ENCODE measurements around the gene KDM4C. TPM values are rescaled to one million over a fixed set of nuclear protein-coding genes. Genes with fewer than 3 reads are reported as not detected.

Gene KDM4C
- total RNA-seq, 6 donors from 2014 or later = 31.6 to 96.4 (median 41.2) TPM

GRCh38 chr9:7097785-7098752 is 340.3 kb downstream of the KDM4C start:
- no peak overlapping the region for H3K27ac ChIP-seq
- DNase-seq = no peak
- no peaks in the 10 kb centered on the region for H3K4me1 ChIP-seq
- TF ChIP-seq EP300 (IDR thresholded peaks at IDR 0.05) (no peak), POLR2AphosphoS5 (IDR thresholded peaks at IDR 0.05) (no peak), POLR2A (IDR thresholded peaks at IDR 0.05) (no peak)
- TF ChIP-seq, protein P1, sequence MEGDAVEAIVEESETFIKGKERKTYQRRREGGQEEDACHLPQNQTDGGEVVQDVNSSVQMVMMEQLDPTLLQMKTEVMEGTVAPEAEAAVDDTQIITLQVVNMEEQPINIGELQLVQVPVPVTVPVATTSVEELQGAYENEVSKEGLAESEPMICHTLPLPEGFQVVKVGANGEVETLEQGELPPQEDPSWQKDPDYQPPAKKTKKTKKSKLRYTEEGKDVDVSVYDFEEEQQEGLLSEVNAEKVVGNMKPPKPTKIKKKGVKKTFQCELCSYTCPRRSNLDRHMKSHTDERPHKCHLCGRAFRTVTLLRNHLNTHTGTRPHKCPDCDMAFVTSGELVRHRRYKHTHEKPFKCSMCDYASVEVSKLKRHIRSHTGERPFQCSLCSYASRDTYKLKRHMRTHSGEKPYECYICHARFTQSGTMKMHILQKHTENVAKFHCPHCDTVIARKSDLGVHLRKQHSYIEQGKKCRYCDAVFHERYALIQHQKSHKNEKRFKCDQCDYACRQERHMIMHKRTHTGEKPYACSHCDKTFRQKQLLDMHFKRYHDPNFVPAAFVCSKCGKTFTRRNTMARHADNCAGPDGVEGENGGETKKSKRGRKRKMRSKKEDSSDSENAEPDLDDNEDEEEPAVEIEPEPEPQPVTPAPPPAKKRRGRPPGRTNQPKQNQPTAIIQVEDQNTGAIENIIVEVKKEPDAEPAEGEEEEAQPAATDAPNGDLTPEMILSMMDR (IDR thresholded peaks at IDR 0.05) = no peak
- H3K27me3 ChIP-seq = no peaks in the 10 kb centered on the region
- H3K4me3 ChIP-seq = no peak overlapping the region
- no peaks in the 10 kb centered on the region for H3K9me3 ChIP-seq
- peak in 1 of 2 donors; percentile 68 for ATAC-seq (ENCODE audit: low FRiP score in 2 of 2)
- 88 to 95% methylated on average over 3 of the region's 3 CpGs for WGBS, 2 donors
- no peaks in the 10 kb centered on the region for H3K36me3 ChIP-seq

GRCh38 chr9:7103367-7103766 is 345.6 kb downstream of the KDM4C start:
- Histone ChIP-seq H3K9me3 (no peaks in the 10 kb centered on the region), H3K36me3 (peaks cover 0 to 30% (median 5%) of the 10 kb centered on the region in 4 donors), H3K27me3 (no peaks in the 10 kb centered on the region), H3K4me1 (no peaks in the 10 kb centered on the region), H3K27ac (no peak overlapping the region), H3K4me3 (no peak overlapping the region)
- TF ChIP-seq, protein P1 (IDR thresholded peaks at IDR 0.05) = no peak
- WGBS, 2 donors = 88 to 93% methylated on average over 7 of the region's 7 CpGs
- DNase-seq = no peak
- no peak for ATAC-seq (ENCODE audit: low FRiP score in 2 of 2)

DNA sequence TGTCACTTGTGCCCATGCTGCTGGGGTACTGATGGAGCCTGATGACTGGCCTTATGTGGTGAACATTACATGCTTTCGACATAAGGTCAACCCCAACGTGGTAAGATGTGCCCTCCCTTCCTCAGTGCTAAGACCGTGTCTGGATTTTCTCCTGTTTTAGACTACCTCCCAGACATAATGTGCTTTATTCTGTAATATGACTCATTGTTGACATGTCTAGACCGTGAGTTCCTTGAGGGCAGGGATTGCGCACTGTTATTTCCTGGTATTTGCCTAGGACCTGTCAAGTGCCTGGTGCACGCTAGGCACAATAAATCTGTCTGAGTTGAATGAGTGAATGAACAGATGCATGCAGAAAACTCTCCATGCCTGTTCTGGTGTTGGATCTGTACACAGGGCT is 346.0 kb downstream of the KDM4C start:
- DNase-seq (no peak), ATAC-seq (ENCODE audit: low FRiP score in 2 of 2) (no peak)
- Histone ChIP-seq H3K27ac (no peak overlapping the region), H3K36me3 (peaks cover 0 to 30% (median 5%) of the 10 kb centered on the region in 4 donors), H3K9me3 (no peaks in the 10 kb centered on the region), H3K4me3 (no peak overlapping the region), H3K27me3 (no peaks in the 10 kb centered on the region), H3K4me1 (no peaks in the 10 kb centered on the region)
- 83 to 92% methylated on average over 4 to 6 of the region's 6 CpGs for WGBS, 2 donors
- TF ChIP-seq, protein P1 (IDR thresholded peaks at IDR 0.05) = no peak
- no peak for TF ChIP-seq POLR2A (IDR thresholded peaks at IDR 0.05)
- no peak for TF ChIP-seq POLR2AphosphoS5 (IDR thresholded peaks at IDR 0.05)
- TF ChIP-seq EP300 (IDR thresholded peaks at IDR 0.05) = no peak

DNA sequence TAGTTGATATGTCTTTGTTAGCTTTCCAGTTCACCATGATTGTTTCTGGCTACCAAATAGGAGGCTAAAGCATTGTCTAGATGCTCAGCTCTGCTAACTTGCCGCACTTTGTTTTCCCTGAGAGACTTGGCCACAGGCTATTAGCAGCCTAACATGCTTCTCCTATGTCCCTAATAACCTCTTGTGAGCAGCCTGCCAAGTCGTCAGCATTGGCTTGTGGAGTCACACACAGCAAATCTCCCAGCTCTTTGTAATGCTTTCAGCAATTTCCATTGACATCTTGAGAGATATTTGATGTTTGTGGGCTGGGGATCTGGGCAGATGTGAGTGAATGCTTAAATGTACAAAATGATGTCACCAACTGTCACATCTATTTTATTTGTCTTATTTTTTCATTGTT is 346.9 kb downstream of the KDM4C start:
- ATAC-seq (ENCODE audit: low FRiP score in 2 of 2) = no peak

More for the DNA sequence above, 346.9 kb downstream of the KDM4C start:
- Histone ChIP-seq H3K4me3 (no peak overlapping the region), H3K36me3 (peaks cover 0 to 30% (median 5%) of the 10 kb centered on the region in 4 donors), H3K4me1 (no peaks in the 10 kb centered on the region), H3K9me3 (no peaks in the 10 kb centered on the region), H3K27ac (no peak overlapping the region), H3K27me3 (no peaks in the 10 kb centered on the region)
- WGBS, 2 donors = 93 to 97% methylated on average over 2 of the region's 2 CpGs
- TF ChIP-seq EP300 (IDR thresholded peaks at IDR 0.05) (no peak), POLR2AphosphoS5 (IDR thresholded peaks at IDR 0.05) (no peak), POLR2A (IDR thresholded peaks at IDR 0.05) (no peak)
- TF ChIP-seq, protein P1 (IDR thresholded peaks at IDR 0.05) = no peak
- DNase-seq = no peak
